ENCODE results near the gene RGS9. TPM values are rescaled to one million over a fixed set of nuclear protein-coding genes. Genes with fewer than 3 reads are reported as not detected.

Gene RGS9
- total RNA-seq, 1 donor from 2014 or later: 8.1 TPM

DNA sequence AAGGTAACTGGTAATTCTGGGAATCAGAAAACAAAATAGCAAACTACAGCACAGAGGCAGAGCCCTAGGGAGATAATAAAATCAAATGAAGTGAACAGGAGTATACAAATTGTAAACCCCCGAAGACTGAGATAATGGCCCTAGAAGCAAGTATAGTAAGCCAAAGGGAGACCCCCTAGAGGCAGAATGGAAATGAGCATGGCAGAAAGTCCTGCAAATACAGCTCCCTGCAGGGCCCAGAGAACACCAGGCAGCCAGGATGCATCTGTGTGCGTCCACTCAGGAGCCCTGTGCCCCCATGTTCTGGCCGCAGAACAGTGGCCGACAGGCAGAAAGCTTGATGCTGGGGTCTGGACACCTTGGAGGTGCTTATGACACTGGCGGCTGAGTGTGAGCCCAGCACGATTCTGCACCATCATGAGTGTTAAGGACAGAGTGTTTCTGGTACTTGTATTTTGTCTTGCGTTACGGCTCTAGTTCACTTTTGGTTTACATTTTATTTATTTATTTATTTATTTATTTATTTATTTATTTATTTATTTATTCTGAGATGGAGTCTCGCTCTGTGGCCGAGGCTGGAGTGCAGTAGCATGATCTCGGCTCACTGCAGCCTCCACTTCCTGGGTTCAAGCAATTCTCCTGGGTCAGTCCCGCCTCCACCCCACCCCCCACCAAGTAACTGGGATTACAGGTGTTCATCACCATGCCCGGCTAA is 48.7 kb downstream of the RGS9 start:
- intact Hi-C loops (cut with DNase I): no loop called here
- Histone ChIP-seq H3K9me3 (no peaks in the 10 kb centered on the region), H3K36me3 (no peaks in the 10 kb centered on the region), H3K4me3 (no peak overlapping the region), H3K4me1 (no peaks in the 10 kb centered on the region), H3K27ac (no peak overlapping the region), H3K27me3 (no peaks in the 10 kb centered on the region)
- DNase-seq (ENCODE audit: extremely low spot score in 2 of 2): no peak
- no peak for TF ChIP-seq POLR2A (IDR thresholded peaks at IDR 0.05)
- TF ChIP-seq, protein P1, sequence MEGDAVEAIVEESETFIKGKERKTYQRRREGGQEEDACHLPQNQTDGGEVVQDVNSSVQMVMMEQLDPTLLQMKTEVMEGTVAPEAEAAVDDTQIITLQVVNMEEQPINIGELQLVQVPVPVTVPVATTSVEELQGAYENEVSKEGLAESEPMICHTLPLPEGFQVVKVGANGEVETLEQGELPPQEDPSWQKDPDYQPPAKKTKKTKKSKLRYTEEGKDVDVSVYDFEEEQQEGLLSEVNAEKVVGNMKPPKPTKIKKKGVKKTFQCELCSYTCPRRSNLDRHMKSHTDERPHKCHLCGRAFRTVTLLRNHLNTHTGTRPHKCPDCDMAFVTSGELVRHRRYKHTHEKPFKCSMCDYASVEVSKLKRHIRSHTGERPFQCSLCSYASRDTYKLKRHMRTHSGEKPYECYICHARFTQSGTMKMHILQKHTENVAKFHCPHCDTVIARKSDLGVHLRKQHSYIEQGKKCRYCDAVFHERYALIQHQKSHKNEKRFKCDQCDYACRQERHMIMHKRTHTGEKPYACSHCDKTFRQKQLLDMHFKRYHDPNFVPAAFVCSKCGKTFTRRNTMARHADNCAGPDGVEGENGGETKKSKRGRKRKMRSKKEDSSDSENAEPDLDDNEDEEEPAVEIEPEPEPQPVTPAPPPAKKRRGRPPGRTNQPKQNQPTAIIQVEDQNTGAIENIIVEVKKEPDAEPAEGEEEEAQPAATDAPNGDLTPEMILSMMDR (IDR thresholded peaks at IDR 0.05): no peak
- no peak for TF ChIP-seq POLR2AphosphoS5 (IDR thresholded peaks at IDR 0.05; ENCODE audit: insufficient read depth in 1 of 2, low read depth in 1 of 2)

DNA sequence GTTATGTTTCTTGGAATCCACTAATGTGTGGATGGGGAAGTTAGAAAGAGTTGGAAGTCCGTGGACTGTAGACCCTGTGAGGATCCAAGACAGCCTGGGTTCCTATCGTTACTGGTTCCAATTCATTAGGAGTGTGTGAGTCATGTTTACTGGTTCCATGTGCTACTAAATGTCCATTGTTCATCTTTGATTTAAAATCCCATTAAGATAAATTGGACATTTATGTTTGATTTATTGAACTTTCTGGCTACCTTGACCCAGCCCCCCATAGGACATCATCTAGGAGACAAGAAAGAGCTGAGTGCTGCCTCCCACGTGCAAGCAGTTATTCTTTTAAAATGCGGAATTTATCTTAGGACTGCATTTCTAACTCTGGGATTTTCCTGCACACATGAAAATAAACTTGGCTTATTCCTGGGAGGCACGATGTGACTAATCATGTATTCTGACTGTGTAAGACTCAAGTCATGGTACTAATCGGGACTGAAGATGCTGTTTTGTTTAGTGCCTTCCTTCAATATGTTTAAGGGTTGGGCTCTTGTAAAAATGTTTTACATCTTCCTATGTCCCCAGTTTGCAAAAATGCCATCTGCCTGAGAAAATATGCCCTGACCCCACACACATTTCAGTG is 53.4 kb downstream of the RGS9 start:
- Histone ChIP-seq H3K4me3 (no peak overlapping the region), H3K9me3 (no peaks in the 10 kb centered on the region), H3K27me3 (no peaks in the 10 kb centered on the region), H3K27ac (no peak overlapping the region), H3K4me1 (no peaks in the 10 kb centered on the region), H3K36me3 (no peaks in the 10 kb centered on the region)
- DNase-seq (ENCODE audit: extremely low spot score in 2 of 2): no peak
- TF ChIP-seq POLR2AphosphoS5 (IDR thresholded peaks at IDR 0.05; ENCODE audit: insufficient read depth in 1 of 2, low read depth in 1 of 2): no peak
- no peak for TF ChIP-seq POLR2A (IDR thresholded peaks at IDR 0.05)
- TF ChIP-seq, protein P1 (IDR thresholded peaks at IDR 0.05): no peak
- intact Hi-C loops (cut with DNase I): loop anchor here (10.0 kb wide), 1 partner anchor 256 kb away; no protein-coding TSS in a partner anchor

DNA sequence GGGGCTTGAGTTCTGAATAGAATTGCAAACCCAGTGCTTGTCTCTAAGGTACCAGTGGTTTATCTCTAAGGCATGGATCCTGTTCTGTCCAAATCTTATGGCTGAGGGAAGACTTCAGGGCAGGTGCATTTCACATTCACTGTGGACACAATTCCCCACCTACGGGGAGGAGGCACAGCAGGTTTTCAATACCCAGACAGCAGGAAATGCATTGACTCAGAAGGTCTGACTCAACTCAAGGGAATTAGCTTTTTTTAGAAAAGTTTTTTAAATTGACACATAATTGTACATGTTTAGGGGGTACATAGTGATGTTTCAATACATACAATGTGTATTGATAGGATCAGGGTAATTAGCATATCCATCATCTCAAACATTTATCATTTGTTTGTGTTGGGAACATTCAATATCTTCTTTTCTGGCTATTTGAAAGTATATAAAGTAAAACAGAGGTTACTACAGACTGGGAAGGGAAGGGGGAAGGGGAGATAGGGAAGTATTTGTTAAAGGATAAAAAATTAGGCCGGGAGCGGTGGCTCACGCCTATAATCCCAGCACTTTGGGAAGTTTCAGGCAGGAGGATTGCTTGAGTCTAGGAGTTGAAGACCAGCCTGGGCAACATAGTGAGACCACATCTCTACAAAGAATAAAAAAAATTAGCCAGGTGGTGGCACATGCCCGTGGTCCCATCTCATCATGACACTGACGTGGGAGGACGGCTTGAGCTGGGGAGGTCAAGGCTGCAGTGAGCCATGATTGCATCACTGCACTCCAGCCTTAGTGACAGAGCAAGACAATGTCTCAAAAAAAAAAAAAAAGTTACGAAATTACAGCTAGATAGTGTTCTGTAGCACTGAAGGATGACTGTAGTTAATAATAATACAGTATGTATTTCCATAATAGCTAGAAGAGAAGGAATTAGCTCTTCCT is 54.9 kb downstream of the RGS9 start:
- Histone ChIP-seq H3K9me3 (no peaks in the 10 kb centered on the region), H3K27me3 (no peaks in the 10 kb centered on the region), H3K27ac (no peak overlapping the region), H3K36me3 (no peaks in the 10 kb centered on the region), H3K4me3 (no peak overlapping the region), H3K4me1 (no peaks in the 10 kb centered on the region)
- DNase-seq (ENCODE audit: extremely low spot score in 2 of 2): no peak
- TF ChIP-seq, protein P1 (IDR thresholded peaks at IDR 0.05): no peak
- TF ChIP-seq POLR2A (IDR thresholded peaks at IDR 0.05) (no peak), POLR2AphosphoS5 (IDR thresholded peaks at IDR 0.05; ENCODE audit: insufficient read depth in 1 of 2, low read depth in 1 of 2) (no peak)
- intact Hi-C loops (cut with DNase I): loop anchor here (10.0 kb wide), 1 partner anchor 257 kb away; no protein-coding TSS in a partner anchor

DNA sequence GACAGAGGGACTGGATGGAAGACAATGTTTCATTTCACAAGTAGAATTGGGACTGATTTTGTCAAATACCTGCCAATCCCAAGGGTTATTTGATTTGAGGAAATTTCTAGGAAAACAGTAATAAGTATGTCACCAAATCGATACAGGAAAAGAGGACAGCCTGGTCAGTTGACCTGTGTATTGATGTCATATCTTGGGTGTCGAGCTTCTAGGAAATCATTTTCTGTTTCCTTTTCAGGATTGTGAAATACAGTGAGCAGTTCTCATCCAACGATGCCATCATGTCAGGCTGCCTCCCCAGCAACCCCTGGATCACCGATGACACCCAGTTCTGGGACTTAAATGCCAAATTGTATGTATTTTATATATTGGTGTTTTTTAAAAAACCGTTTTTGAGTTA is 56.1 kb downstream of the RGS9 start:
- Histone ChIP-seq H3K9me3 (no peaks in the 10 kb centered on the region), H3K36me3 (no peaks in the 10 kb centered on the region), H3K27me3 (no peaks in the 10 kb centered on the region), H3K4me3 (no peak overlapping the region), H3K27ac (no peak overlapping the region), H3K4me1 (no peaks in the 10 kb centered on the region)
- TF ChIP-seq POLR2AphosphoS5 (IDR thresholded peaks at IDR 0.05; ENCODE audit: insufficient read depth in 1 of 2, low read depth in 1 of 2): no peak
- TF ChIP-seq, protein P1 (IDR thresholded peaks at IDR 0.05): no peak
- no peak for TF ChIP-seq POLR2A (IDR thresholded peaks at IDR 0.05)
- DNase-seq (ENCODE audit: extremely low spot score in 2 of 2): no peak
- intact Hi-C loops (cut with DNase I): loop anchor here (10.0 kb wide), 1 partner anchor 259 kb away; no protein-coding TSS in a partner anchor

All from vagina (tissue), 2 donors.